GM18499 (cell line): ENCODE measurements around the gene TWSG1.
"Not testable (repeated sequence)": the region's sequence is repeated elsewhere in the genome, so short reads cannot be mapped to it uniquely, and the experiment has no call there.

Experiments used
- ATAC-seq: cut with Tn5 transposase; IDR thresholded peaks from one replicate; pipeline ENCODE4 v1.9.1; 2021; ENCODE audit warnings: moderate number of reproducible peaks; ENCODE audit not compliant: insufficient read depth, unreplicated experiment

The TWSG1 gene

GRCh38 chr18:9421096-9421900 is 86.7 kb downstream of the TWSG1 start:
- ATAC-seq: no peak

- ATAC-seq: no peak
These were observed 87.3 kb downstream of the TWSG1 start for GRCh38 chr18:9421901-9422327.

GRCh38 chr18:9422816-9423519 is 88.4 kb downstream of the TWSG1 start:
- no peak for ATAC-seq

GRCh38 chr18:9423648-9424047 is 89.1 kb downstream of the TWSG1 start:
- not testable (repeated sequence) for ATAC-seq

GRCh38 chr18:9424235-9424634 is 89.7 kb downstream of the TWSG1 start:
- ATAC-seq: not testable (repeated sequence)

GRCh38 chr18:9426753-9427152 is 92.2 kb downstream of the TWSG1 start:
- ATAC-seq: no peak

- no peak for ATAC-seq
These were observed 93.7 kb downstream of the TWSG1 start for GRCh38 chr18:9428301-9428706.

- no peak for ATAC-seq
These were observed 94.5 kb downstream of the TWSG1 start for GRCh38 chr18:9428862-9429661.

- ATAC-seq: no peak
These were observed 95.1 kb downstream of the TWSG1 start for GRCh38 chr18:9429662-9429993.

- ATAC-seq: not testable (repeated sequence)
These were observed 95.7 kb downstream of the TWSG1 start for GRCh38 chr18:9430315-9430714.

- no peak for ATAC-seq
These were observed 96.7 kb downstream of the TWSG1 start for GRCh38 chr18:9431296-9431695.

GRCh38 chr18:9433122-9433521 is 98.5 kb downstream of the TWSG1 start:
- not testable (repeated sequence) for ATAC-seq

- no peak for ATAC-seq
These were observed 99.1 kb downstream of the TWSG1 start for GRCh38 chr18:9433671-9434121.

GRCh38 chr18:9434122-9434701 is 99.6 kb downstream of the TWSG1 start:
- ATAC-seq: no peak

- no peak for ATAC-seq
These were observed 100.5 kb downstream of the TWSG1 start for GRCh38 chr18:9435041-9435440.

- ATAC-seq: no peak
These were observed 101.8 kb downstream of the TWSG1 start for GRCh38 chr18:9436206-9436929.

- no peak for ATAC-seq
These were observed 102.5 kb downstream of the TWSG1 start for GRCh38 chr18:9437021-9437437.

GRCh38 chr18:9437672-9438071 is 103.1 kb downstream of the TWSG1 start:
- no peak for ATAC-seq

GRCh38 chr18:9441061-9441460 is 106.5 kb downstream of the TWSG1 start:
- no peak for ATAC-seq

GRCh38 chr18:9444549-9444948 is 110.0 kb downstream of the TWSG1 start:
- no peak for ATAC-seq
